ENCODE results near the gene CENPB. TPM values are rescaled to one million over a fixed set of nuclear protein-coding genes. Genes with fewer than 3 reads are reported as not detected.
A peak's percentile ranks its signal among the peaks of the same experiment; 100 is the strongest.

Gene CENPB
- total and polyA plus RNA-seq, 2 of the 4 experiments (the other 2 are of a cell fraction): 45.7 to 59.1 TPM

DNA sequence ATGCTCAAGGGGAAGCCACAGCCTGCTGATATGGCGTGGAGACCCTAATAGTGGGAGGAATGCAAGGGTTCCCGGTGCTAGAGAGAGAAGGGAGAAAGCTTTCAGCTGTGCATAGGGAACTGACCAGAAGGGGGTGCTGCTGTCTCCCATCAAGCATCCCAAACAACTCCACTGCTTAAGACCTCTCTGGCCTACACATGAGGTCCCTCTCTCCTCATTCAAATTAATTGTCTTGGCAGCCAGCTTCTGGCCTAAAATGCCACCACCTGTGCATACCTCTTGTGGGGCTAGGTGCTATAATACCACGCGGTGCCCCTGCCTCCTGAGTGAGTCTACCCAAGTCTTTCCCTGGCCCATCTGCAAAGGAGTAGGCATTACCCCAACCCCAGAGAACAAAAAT is 33.4 kb downstream of the CENPB start:
- Histone ChIP-seq H2BK20ac (ENCODE audit: low read depth, low read length) (no peak overlapping the region), H4K8ac (ENCODE audit: low read depth in 2 of 2, low read length in 2 of 2) (no peak overlapping the region), H3K9me1 (ENCODE audit: insufficient read depth, low read length) (peaks cover 1% of the 10 kb centered on the region), H3K56ac (ENCODE audit: extremely low read depth, insufficient read depth, low read length) (no peak overlapping the region), H2AK5ac (ENCODE audit: low read depth, low read length) (no peak overlapping the region), H3K14ac (replicated peaks; ENCODE audit: low read depth, low read length) (no peak overlapping the region), H2BK15ac (ENCODE audit: low read depth, low read length) (no peak overlapping the region), H2AFZ (replicated peaks; ENCODE audit: low read length, poor library complexity) (no peak overlapping the region), H2BK5ac (ENCODE audit: low read depth, low read length, poor library complexity, severe bottlenecking) (no peak overlapping the region), H3K36me3 (ENCODE audit: control insufficient read depth, insufficient read depth, low read length) (peaks cover 7% of the 10 kb centered on the region), H3K4ac (ENCODE audit: low read depth, low read length) (no peak overlapping the region), H2BK120ac (ENCODE audit: low read depth, low read length) (no peak overlapping the region), H3K4me1 (ENCODE audit: control insufficient read depth, insufficient read depth, low read length) (no peaks in the 10 kb centered on the region), H4K20me1 (ENCODE audit: insufficient read depth, low read length) (0 out of 2 replicates have a peak, but pooled peaks cover 6% of the 10 kb centered on the region), H3K4me3 (ENCODE audit: insufficient read depth, low read depth, low read length) (no peak overlapping the region), H3K9me3 (ENCODE audit: control insufficient read depth, insufficient read depth, low read length) (no peaks in the 10 kb centered on the region), H3K79me1 (ENCODE audit: low read depth in 1 of 2, low read length in 2 of 2) (no peaks in the 10 kb centered on the region), H3K23ac (ENCODE audit: low read depth, low read length) (no peak overlapping the region), H3K9ac (ENCODE audit: low read depth, low read length) (no peak overlapping the region), H3K27me3 (ENCODE audit: control insufficient read depth, insufficient read depth, low read length) (peaks cover 2% of the 10 kb centered on the region; the same call in 1 of the 2 replicates), H4K91ac (ENCODE audit: insufficient read depth, low read depth, low read length) (no peak overlapping the region), H3K18ac (ENCODE audit: low read depth, low read length) (no peak overlapping the region), H3K27ac (ENCODE audit: insufficient read depth, low read length) (no peak overlapping the region), H4K5ac (ENCODE audit: low read depth, low read length) (no peak overlapping the region), H3K4me2 (ENCODE audit: low read depth, low read length) (no peak overlapping the region), H2AK9ac (replicated peaks; ENCODE audit: low read depth, low read length, poor library complexity) (no peak overlapping the region)
- ATAC-seq (ENCODE audit: low read depth): peak; percentile 96
- in situ Hi-C loops (cut with MboI; ENCODE audit: low sequenced_read_pairs) (no loop called here), dilution Hi-C loops (cut with HindIII; ENCODE audit: low sequenced_read_pairs, unreplicated experiment) (no loop called here), intact Hi-C loops (cut with micrococcal nuclease) (loop anchor here (1.0 kb wide), 1 partner anchor 67 kb away; the partner anchor contains the start of gene AP5S1)
- TF ChIP-seq RAD21 (IDR thresholded peaks at IDR 0.05; ENCODE audit: low read length) (peak; percentile 84), NFE2L2 (IDR thresholded peaks at IDR 0.05; ENCODE audit: low read depth, low read length) (no peak), BHLHE40 (IDR thresholded peaks at IDR 0.05; ENCODE audit: low read depth, low read length) (no peak), POLR2A (IDR thresholded peaks at IDR 0.05; ENCODE audit: low read depth, low read length) (no peak), CEBPB (IDR thresholded peaks at IDR 0.05; ENCODE audit: low read depth, low read length) (no peak), FOS (IDR thresholded peaks at IDR 0.05; ENCODE audit: low read depth, low read length) (no peak), SMC3 (IDR thresholded peaks at IDR 0.05; ENCODE audit: low read depth, low read length) (peak; percentile 73), CHD1 (IDR thresholded peaks at IDR 0.05; ENCODE audit: low read depth, low read length) (no peak)
- TF ChIP-seq, protein P1, sequence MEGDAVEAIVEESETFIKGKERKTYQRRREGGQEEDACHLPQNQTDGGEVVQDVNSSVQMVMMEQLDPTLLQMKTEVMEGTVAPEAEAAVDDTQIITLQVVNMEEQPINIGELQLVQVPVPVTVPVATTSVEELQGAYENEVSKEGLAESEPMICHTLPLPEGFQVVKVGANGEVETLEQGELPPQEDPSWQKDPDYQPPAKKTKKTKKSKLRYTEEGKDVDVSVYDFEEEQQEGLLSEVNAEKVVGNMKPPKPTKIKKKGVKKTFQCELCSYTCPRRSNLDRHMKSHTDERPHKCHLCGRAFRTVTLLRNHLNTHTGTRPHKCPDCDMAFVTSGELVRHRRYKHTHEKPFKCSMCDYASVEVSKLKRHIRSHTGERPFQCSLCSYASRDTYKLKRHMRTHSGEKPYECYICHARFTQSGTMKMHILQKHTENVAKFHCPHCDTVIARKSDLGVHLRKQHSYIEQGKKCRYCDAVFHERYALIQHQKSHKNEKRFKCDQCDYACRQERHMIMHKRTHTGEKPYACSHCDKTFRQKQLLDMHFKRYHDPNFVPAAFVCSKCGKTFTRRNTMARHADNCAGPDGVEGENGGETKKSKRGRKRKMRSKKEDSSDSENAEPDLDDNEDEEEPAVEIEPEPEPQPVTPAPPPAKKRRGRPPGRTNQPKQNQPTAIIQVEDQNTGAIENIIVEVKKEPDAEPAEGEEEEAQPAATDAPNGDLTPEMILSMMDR (conservative IDR thresholded peaks at IDR 0.05; ENCODE audit: low read depth, low read length): peak; percentile 80
- TF ChIP-seq, protein P2, sequence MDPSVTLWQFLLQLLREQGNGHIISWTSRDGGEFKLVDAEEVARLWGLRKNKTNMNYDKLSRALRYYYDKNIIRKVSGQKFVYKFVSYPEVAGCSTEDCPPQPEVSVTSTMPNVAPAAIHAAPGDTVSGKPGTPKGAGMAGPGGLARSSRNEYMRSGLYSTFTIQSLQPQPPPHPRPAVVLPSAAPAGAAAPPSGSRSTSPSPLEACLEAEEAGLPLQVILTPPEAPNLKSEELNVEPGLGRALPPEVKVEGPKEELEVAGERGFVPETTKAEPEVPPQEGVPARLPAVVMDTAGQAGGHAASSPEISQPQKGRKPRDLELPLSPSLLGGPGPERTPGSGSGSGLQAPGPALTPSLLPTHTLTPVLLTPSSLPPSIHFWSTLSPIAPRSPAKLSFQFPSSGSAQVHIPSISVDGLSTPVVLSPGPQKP (IDR thresholded peaks at IDR 0.05; ENCODE audit: borderline replicate concordance, low read depth, low read length): no peak
- TF ChIP-seq, protein P3, sequence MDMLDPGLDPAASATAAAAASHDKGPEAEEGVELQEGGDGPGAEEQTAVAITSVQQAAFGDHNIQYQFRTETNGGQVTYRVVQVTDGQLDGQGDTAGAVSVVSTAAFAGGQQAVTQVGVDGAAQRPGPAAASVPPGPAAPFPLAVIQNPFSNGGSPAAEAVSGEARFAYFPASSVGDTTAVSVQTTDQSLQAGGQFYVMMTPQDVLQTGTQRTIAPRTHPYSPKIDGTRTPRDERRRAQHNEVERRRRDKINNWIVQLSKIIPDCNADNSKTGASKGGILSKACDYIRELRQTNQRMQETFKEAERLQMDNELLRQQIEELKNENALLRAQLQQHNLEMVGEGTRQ (IDR thresholded peaks at IDR 0.05; ENCODE audit: low read depth, low read length): no peak
- ChIA-PET CTCF (interaction anchor here (0.9 to 1.4 kb wide), 3 partner anchors 13 to 90 kb away, joined by 3 read pairs; partner anchors contain the start of gene CENPB), POLR2A (ENCODE audit: unreplicated experiment) (no interaction called here)
- DNase-seq: peak; percentile 73
- no TSS peak for BruUV-seq (replicated peaks)
- WGBS, 2 experiments (ENCODE audit: extremely low coverage in 2 of 2, insufficient read length in 1 of 2): no CpG with 5 or more reads among the region's 4 CpGs

Data from IMR-90 (cell line).